Panc1 (cell line): ENCODE data around the gene ZIC4. TPM values are rescaled to one million over a fixed set of nuclear protein-coding genes. Genes with fewer than 3 reads are reported as not detected.

ENCODE experiments used
- ATAC-seq: fragments of 200-7000 bp; cut with Tn5 transposase; 2 replicates; pipeline ENCODE4 v1.9.1; 2020; ENCODE audit warnings: mild to moderate bottlenecking, moderate library complexity
- BruUV-seq: library from RNA; stranded (reverse); fragments of 400-500 nt; replicated peaks from 2 replicates; lab custom pipeline; 2021; lab: Mats Ljungman, UMichigan
- CTCF ChIA-PET: fragments of 300-600 bp; sonication (Branson Sonifier 250); formaldehyde crosslinking; loops from one replicate; lab custom pipeline; 2022; ENCODE audit warnings: antibody characterized with exemption; lab: Charles Lee
- POLR2A ChIA-PET: fragments of 300-600 bp; sonication (Branson Sonifier 250); formaldehyde crosslinking; loops from one replicate; lab custom pipeline; 2022; ENCODE audit warnings: antibody characterized with exemption; lab: Charles Lee
- DNase-seq: peaks from one replicate; pipeline ENCODE4 v3.0.0-alpha.2; 2010; ENCODE audit warnings: low read depth, low spot score
- H3K27ac ChIP-seq: 2 replicates; pipeline ENCODE4 v1.5.1; 2011; ENCODE audit warnings: mild to moderate bottlenecking, low read length, inconsistent platforms
- H3K27me3 ChIP-seq: fragments of 200-500 bp; sonication (Bioruptor generic); 2 replicates; pipeline ENCODE4 v1.6.0; 2014; ENCODE audit warnings: low read length, inconsistent platforms; ENCODE audit not compliant: control insufficient read depth, insufficient read depth
- H3K36me3 ChIP-seq: fragments of 200-500 bp; sonication (Bioruptor generic); 2 replicates; pipeline ENCODE4 v1.5.1; 2014; ENCODE audit warnings: inconsistent platforms, mild to moderate bottlenecking, low read length, moderate library complexity; ENCODE audit not compliant: control insufficient read depth, insufficient read depth
- H3K4me1 ChIP-seq: 2 replicates; pipeline ENCODE4 v1.5.1; 2011; ENCODE audit warnings: inconsistent platforms, mild to moderate bottlenecking, low read length, moderate library complexity; ENCODE audit not compliant: control insufficient read depth, insufficient read depth
- H3K4me3 ChIP-seq, 2 experiments: 2 replicates each; pipeline ENCODE4 v1.5.1; 2011 to 2012; ENCODE audit warnings: low read depth in 2 of 2, low read length in 2 of 2, mild to moderate bottlenecking in 2 of 2, inconsistent platforms in 1 of 2, moderate library complexity in 1 of 2
- H3K9me3 ChIP-seq: fragments of 200-500 bp; sonication (Bioruptor generic); 2 replicates; pipeline ENCODE4 v1.5.1; 2014; ENCODE audit warnings: low read depth, mild to moderate bottlenecking, inconsistent platforms, low read length, moderate library complexity; ENCODE audit not compliant: control insufficient read depth, insufficient read depth
- POLR2AphosphoS5 ChIP-seq: IDR thresholded peaks from 2 replicates; pipeline ENCODE4 v1.6.1; 2012; ENCODE audit warnings: mild to moderate bottlenecking, low read depth, low read length, moderate library complexity
- SIN3A ChIP-seq: IDR thresholded peaks from 2 replicates; pipeline ENCODE4 v1.6.1; 2012; ENCODE audit warnings: low read depth, mild to moderate bottlenecking, low read length, moderate library complexity, borderline replicate concordance; ENCODE audit not compliant: insufficient read depth
- TCF7L2 ChIP-seq: IDR thresholded peaks from 2 replicates; pipeline ENCODE4 v1.6.1; 2011; ENCODE audit warnings: mild to moderate bottlenecking, low read depth, low read length, inconsistent platforms
- in situ Hi-C: cut with HindIII; loops from 2 replicates; pipeline ENCODE4 v1.10.0; 2016; ENCODE audit warnings: low sequenced_read_pairs, low pct_unique_long_range_greater_than_20kb
- intact Hi-C: fragments of 100-400 bp; cut with micrococcal nuclease; formaldehyde crosslinking; loops from one replicate; pipeline ENCODE4 v1.10.0; 2022; ENCODE audit not compliant: unreplicated experiment
- total RNA-seq: library from RNA; stranded (reverse); gene quantifications from one replicate; pipeline ENCODE4 v1.2.1, GENCODE V29; 2021; ENCODE audit not compliant: unreplicated experiment
- TF ChIP-seq, protein P1 (sequence below): fragments of 450-650 bp; IDR thresholded peaks from 2 replicates; pipeline ENCODE4 v1.5.1; 2017; ENCODE audit warnings: mild to moderate bottlenecking
- TF ChIP-seq, protein P2 (sequence below), 2 experiments: IDR thresholded peaks; 2 replicates each; pipeline ENCODE4 v1.6.1; 2011 to 2012; ENCODE audit warnings: low read depth in 2 of 2, control low read depth in 1 of 2, low read length in 1 of 2, mild to moderate bottlenecking in 1 of 2, moderate library complexity in 1 of 2; ENCODE audit not compliant: insufficient read depth in 1 of 2

Gene ZIC4
- total RNA-seq, 1 experiment from 2014 or later: not detected

DNA sequence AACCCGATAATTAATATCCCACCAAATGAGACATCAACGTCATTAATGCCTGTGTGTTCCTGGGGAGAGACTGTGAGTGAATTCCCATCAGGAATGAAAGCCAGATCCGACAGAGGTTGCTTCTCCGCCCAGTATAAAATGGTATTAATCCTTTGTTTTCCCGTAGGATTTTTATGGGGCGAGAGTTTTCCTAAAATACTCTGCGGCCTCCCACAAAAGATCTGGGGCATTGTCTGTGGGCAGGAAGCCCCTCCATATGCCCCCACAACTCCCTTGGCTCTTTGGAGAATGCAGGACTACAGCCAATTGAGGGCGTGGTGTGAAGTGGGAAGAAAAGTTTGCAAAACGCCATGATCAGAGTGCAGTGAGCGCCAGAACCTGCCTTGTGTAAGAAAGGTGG lies 26.7 kb downstream of the ZIC4 start:
- H3K27ac ChIP-seq: no peak overlapping the region
- peaks cover 13% of the 10 kb centered on the region; the same call in 1 of the 2 replicates for H3K27me3 ChIP-seq
- no peak overlapping the region for H3K4me3 ChIP-seq
- in situ Hi-C loops: no loop called here
- POLR2A ChIA-PET: no interaction called here
- TF ChIP-seq POLR2AphosphoS5: no peak
- TF ChIP-seq, protein P1, sequence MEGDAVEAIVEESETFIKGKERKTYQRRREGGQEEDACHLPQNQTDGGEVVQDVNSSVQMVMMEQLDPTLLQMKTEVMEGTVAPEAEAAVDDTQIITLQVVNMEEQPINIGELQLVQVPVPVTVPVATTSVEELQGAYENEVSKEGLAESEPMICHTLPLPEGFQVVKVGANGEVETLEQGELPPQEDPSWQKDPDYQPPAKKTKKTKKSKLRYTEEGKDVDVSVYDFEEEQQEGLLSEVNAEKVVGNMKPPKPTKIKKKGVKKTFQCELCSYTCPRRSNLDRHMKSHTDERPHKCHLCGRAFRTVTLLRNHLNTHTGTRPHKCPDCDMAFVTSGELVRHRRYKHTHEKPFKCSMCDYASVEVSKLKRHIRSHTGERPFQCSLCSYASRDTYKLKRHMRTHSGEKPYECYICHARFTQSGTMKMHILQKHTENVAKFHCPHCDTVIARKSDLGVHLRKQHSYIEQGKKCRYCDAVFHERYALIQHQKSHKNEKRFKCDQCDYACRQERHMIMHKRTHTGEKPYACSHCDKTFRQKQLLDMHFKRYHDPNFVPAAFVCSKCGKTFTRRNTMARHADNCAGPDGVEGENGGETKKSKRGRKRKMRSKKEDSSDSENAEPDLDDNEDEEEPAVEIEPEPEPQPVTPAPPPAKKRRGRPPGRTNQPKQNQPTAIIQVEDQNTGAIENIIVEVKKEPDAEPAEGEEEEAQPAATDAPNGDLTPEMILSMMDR: no peak
- no peak for TF ChIP-seq TCF7L2
- no peak for TF ChIP-seq SIN3A
- TF ChIP-seq, protein P2, sequence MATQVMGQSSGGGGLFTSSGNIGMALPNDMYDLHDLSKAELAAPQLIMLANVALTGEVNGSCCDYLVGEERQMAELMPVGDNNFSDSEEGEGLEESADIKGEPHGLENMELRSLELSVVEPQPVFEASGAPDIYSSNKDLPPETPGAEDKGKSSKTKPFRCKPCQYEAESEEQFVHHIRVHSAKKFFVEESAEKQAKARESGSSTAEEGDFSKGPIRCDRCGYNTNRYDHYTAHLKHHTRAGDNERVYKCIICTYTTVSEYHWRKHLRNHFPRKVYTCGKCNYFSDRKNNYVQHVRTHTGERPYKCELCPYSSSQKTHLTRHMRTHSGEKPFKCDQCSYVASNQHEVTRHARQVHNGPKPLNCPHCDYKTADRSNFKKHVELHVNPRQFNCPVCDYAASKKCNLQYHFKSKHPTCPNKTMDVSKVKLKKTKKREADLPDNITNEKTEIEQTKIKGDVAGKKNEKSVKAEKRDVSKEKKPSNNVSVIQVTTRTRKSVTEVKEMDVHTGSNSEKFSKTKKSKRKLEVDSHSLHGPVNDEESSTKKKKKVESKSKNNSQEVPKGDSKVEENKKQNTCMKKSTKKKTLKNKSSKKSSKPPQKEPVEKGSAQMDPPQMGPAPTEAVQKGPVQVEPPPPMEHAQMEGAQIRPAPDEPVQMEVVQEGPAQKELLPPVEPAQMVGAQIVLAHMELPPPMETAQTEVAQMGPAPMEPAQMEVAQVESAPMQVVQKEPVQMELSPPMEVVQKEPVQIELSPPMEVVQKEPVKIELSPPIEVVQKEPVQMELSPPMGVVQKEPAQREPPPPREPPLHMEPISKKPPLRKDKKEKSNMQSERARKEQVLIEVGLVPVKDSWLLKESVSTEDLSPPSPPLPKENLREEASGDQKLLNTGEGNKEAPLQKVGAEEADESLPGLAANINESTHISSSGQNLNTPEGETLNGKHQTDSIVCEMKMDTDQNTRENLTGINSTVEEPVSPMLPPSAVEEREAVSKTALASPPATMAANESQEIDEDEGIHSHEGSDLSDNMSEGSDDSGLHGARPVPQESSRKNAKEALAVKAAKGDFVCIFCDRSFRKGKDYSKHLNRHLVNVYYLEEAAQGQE (IDR thresholded peaks at IDR 0.05; ENCODE audit: insufficient read depth in 1 of 2, low read depth in 2 of 2, low read length in 1 of 2): no peak
- no peaks in the 10 kb centered on the region for H3K4me1 ChIP-seq
- H3K9me3 ChIP-seq: no peaks in the 10 kb centered on the region
- H3K36me3 ChIP-seq: no peaks in the 10 kb centered on the region
- BruUV-seq: no TSS peak
- intact Hi-C loops: no loop called here
- no peak for ATAC-seq
- no peak for DNase-seq
- CTCF ChIA-PET: no interaction called here

DNA sequence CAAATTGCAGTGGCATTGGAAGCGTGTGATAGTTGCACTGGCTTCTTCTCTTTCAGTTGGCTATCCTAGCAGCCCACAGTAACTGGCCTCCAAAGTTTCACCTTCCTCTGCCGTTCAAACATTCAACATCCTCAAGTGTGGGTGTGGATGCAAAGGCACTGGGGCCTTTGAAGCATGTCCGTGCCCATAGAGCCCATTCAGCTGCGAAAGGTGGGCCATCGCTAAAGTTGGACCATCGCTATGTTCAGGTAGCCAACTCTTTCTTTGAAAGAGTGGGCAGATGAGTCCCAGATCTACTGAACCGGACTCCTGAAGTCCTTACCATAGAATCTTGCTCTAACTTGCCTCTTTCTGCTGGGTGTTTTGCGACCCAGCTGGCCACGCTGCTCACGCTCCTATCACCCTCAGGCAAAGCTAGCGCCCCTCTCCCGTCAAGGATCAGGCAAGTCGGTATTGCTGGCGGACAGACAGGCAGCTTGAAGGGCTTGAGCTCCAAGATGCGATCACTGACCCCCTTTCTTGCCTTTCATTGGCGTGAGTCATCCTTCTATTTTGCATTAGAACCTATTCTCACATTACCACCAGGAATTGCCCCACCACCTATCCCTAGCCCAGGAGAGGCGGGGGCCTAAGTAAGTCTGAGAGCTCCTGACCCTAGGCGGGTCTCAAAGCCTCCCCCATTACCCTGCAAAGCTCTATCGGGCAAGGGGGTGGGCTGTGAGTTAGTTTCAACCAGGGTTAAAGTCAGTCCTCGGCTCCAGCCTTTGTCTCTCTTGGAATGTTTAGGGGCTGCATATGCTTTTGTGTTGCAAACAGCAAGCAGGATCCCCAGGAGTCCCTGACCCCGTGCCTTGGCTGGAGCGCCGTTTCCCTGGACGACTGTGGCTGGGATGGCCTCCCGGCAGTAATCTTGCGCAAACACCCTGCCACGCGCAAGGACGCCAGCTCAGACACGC lies 28.7 kb downstream of the ZIC4 start:
- intact Hi-C loops: no loop called here
- ChIA-PET POLR2A (no interaction called here), CTCF (no interaction called here)
- in situ Hi-C loops: no loop called here
- H3K36me3 ChIP-seq: no peaks in the 10 kb centered on the region
- peaks cover 16% of the 10 kb centered on the region; the same call in 1 of the 2 replicates for H3K27me3 ChIP-seq
- no peak overlapping the region for H3K4me3 ChIP-seq
- DNase-seq (no peak), ATAC-seq (no peak)
- BruUV-seq: no TSS peak
- no peaks in the 10 kb centered on the region for H3K9me3 ChIP-seq
- no peaks in the 10 kb centered on the region for H3K4me1 ChIP-seq
- TF ChIP-seq TCF7L2 (no peak), POLR2AphosphoS5 (no peak), SIN3A (no peak)
- TF ChIP-seq, protein P2 (IDR thresholded peaks at IDR 0.05; ENCODE audit: insufficient read depth in 1 of 2, low read depth in 2 of 2, low read length in 1 of 2): no peak
- TF ChIP-seq, protein P1: no peak
- H3K27ac ChIP-seq: no peak overlapping the region
